ENCODE results near the gene TMEM53. TPM values are rescaled to one million over a fixed set of nuclear protein-coding genes. Genes with fewer than 3 reads are reported as not detected.

Gene TMEM53
- total RNA-seq, 1 donor from 2014 or later = 6.1 TPM

DNA sequence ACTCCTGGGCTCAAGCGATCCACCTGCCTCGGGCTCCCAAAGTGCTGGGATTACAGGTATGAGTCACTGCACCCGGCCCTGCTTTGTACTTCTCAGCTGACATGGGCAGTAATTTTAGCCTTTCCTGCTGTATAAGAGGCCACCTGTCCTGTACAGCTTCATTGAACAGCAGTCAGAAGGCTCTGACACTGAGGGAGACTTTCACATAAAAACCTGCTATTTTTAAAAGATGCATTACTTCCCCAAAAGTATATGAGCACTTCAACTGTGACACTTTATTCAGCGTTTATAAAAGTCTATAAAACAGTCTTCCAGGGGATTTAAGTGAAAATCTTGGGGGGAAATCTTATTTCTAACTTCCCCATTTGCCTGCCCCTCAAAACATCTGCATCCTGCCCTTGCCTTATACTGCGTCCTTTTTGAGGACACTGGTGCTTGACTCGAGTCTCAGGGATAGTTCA, 39.1 kb upstream of the TMEM53 start:
- peak; percentile 38 for DNase-seq (ENCODE audit: low read depth)
- FAIRE-seq = no peak
- no peaks in the 10 kb centered on the region for H3K36me3 ChIP-seq (ENCODE audit: control insufficient read depth, insufficient read depth, low read length)
- TF ChIP-seq, protein P1, sequence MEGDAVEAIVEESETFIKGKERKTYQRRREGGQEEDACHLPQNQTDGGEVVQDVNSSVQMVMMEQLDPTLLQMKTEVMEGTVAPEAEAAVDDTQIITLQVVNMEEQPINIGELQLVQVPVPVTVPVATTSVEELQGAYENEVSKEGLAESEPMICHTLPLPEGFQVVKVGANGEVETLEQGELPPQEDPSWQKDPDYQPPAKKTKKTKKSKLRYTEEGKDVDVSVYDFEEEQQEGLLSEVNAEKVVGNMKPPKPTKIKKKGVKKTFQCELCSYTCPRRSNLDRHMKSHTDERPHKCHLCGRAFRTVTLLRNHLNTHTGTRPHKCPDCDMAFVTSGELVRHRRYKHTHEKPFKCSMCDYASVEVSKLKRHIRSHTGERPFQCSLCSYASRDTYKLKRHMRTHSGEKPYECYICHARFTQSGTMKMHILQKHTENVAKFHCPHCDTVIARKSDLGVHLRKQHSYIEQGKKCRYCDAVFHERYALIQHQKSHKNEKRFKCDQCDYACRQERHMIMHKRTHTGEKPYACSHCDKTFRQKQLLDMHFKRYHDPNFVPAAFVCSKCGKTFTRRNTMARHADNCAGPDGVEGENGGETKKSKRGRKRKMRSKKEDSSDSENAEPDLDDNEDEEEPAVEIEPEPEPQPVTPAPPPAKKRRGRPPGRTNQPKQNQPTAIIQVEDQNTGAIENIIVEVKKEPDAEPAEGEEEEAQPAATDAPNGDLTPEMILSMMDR (IDR thresholded peaks at IDR 0.05; ENCODE audit: insufficient read depth, low read length, severe bottlenecking) = no peak
- H3K4me3 ChIP-seq (ENCODE audit: low read depth, low read length) = no peak overlapping the region
- no peaks in the 10 kb centered on the region for H3K27me3 ChIP-seq (ENCODE audit: control insufficient read depth, insufficient read depth, low read length)

DNA sequence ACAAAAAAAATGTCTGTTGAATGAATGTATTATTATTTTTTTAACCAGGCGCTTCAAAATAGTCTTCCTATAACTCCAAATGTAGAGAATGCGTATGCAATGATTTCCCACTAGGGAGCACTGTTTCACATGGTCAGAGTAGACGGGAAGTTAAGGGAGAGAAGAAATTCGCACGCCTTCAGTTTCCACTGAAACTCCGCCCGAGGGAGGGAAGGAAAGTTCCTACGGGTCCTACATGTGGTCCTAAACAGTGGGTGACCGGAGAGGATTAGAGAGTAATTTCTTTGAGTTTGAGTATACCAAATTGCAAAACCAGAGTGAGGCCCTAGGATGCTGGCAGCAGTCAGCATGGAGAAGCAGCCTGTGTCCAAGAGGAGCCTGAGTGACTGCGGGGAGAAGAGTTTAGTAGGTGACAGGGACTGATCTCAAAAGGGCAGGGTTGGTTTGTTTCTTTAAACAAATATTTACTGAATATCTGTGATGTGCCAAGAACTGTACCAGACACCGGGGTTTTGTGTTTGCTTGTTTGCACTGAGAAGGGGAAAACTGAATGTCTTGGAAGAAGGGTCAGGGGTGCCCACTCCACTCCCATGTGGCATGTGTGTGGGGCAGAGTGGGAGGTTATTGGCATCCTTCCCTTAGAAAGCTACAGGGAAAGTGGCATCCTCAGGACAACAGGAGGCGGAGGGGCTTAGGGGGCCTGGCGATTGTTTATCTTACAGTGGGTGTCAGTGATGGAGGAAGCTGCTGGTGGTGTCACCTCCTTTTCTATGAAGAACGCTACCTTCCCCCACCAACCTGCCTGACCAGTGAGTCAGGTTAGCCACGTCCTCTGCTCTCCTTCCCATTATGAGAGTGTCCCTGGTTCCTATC, 33.9 kb upstream of the TMEM53 start:
- TF ChIP-seq, protein P1 (IDR thresholded peaks at IDR 0.05; ENCODE audit: insufficient read depth, low read length, severe bottlenecking) = peak; percentile 46
- Histone ChIP-seq H3K4me3 (ENCODE audit: low read depth, low read length) (no peak overlapping the region), H3K36me3 (ENCODE audit: control insufficient read depth, insufficient read depth, low read length) (no peaks in the 10 kb centered on the region), H3K27me3 (ENCODE audit: control insufficient read depth, insufficient read depth, low read length) (no peaks in the 10 kb centered on the region)
- DNase-seq (ENCODE audit: low read depth) = peak; percentile 76
- FAIRE-seq = no peak

DNA sequence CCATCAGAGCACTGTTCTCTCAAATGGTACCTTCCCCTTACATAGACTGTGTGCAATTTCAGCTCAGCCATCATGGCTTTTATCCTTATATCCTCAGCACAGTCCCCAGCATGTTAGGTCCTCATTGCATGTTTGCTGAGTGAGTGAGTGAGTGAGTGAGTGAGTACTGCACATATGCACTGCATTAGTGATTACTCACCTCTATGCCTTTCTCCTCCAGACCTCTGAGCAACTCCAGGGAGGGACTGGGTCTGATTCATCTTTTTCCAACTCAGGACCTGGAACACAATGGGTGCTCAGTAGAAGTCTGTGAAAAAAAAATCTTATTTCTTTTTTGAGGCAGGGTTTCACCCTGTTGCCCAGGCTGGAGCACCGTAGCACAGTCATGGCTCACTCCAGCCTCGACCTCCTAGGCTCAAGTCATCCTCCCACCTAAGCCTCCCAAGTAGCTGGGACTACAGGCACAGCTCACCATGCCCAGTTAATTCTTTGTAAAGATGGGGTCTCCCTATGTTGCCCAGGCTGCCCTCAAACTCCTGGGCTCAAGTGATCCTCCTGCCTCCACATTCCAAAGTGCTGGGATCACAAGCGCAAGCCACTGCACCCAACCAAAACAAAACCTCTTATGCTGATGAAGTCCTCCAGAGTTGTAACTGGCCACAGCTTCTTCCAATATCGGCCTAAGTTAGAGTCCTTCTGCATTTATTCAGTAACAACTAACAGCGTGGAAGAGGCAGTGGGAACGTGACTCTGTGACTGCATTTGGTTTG, 33.0 kb upstream of the TMEM53 start:
- no peaks in the 10 kb centered on the region for H3K36me3 ChIP-seq (ENCODE audit: control insufficient read depth, insufficient read depth, low read length)
- FAIRE-seq (peak; percentile 92), DNase-seq (ENCODE audit: low read depth) (peak; percentile 99)
- H3K27me3 ChIP-seq (ENCODE audit: control insufficient read depth, insufficient read depth, low read length) = no peaks in the 10 kb centered on the region
- TF ChIP-seq, protein P1 (IDR thresholded peaks at IDR 0.05; ENCODE audit: insufficient read depth, low read length, severe bottlenecking) = no peak
- H3K4me3 ChIP-seq (ENCODE audit: low read depth, low read length) = no peak overlapping the region

DNA sequence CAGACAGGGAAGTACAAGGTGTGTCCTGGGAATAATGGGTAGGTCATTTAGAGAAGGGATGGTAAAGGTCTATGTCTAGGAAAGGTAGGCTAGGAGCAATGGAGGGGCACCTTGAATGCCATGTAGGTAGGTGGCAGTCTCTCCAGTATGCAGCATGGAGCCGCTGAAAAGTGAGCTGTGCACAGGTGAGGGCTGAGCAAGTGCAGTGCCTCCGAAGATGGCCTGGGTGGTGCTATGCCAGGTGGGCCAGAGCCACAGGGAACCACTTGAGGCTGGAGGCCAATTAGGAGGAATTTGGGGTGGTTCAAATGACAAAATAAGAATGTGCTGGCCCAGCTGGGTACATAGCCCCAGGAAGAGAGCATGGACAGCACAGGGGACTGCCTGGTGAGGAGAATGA, 31.7 kb upstream of the TMEM53 start:
- TF ChIP-seq, protein P1 (IDR thresholded peaks at IDR 0.05; ENCODE audit: insufficient read depth, low read length, severe bottlenecking) = no peak
- H3K4me3 ChIP-seq (ENCODE audit: low read depth, low read length) = no peak overlapping the region
- DNase-seq (ENCODE audit: low read depth) = no peak
- no peaks in the 10 kb centered on the region for H3K27me3 ChIP-seq (ENCODE audit: control insufficient read depth, insufficient read depth, low read length)
- peak; percentile 28 for FAIRE-seq
- no peaks in the 10 kb centered on the region for H3K36me3 ChIP-seq (ENCODE audit: control insufficient read depth, insufficient read depth, low read length)

DNA sequence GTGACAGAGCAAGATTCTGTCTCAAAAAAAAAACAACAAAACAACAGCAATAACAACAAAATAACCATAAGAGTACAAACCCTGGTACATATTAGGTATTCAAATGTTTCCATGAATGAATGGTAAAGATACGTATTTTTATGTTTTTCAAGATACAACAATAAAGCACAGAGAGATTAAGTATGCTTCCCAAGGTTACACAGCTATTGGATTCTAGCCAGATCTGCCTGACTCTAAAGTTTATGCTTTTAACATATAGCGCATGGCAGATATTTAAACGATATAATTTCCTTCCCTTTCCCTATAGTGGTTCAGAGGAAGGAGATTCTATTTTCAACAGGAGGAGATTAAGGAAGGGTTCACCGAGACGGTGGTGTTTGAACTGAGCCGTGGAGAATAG, 31.2 kb upstream of the TMEM53 start:
- Histone ChIP-seq H3K36me3 (ENCODE audit: control insufficient read depth, insufficient read depth, low read length) (no peaks in the 10 kb centered on the region), H3K27me3 (ENCODE audit: control insufficient read depth, insufficient read depth, low read length) (no peaks in the 10 kb centered on the region), H3K4me3 (ENCODE audit: low read depth, low read length) (no peak overlapping the region)
- TF ChIP-seq, protein P1 (IDR thresholded peaks at IDR 0.05; ENCODE audit: insufficient read depth, low read length, severe bottlenecking) = no peak
- DNase-seq (ENCODE audit: low read depth) (no peak), FAIRE-seq (no peak)

All from bronchial epithelial cell (primary cell).